Fibroblast of peridontal ligament (primary cell): ENCODE measurements around the gene RNU2-63P.
"Not testable (repeated sequence)": the region's sequence is repeated elsewhere in the genome, so short reads cannot be mapped to it uniquely, and the experiment has no call there.

Experiments
- DNase-seq: peaks from one replicate; pipeline ENCODE4 v3.0.0-alpha.2; 2010; ENCODE audit errors: extremely low read depth

Gene RNU2-63P

DNA sequence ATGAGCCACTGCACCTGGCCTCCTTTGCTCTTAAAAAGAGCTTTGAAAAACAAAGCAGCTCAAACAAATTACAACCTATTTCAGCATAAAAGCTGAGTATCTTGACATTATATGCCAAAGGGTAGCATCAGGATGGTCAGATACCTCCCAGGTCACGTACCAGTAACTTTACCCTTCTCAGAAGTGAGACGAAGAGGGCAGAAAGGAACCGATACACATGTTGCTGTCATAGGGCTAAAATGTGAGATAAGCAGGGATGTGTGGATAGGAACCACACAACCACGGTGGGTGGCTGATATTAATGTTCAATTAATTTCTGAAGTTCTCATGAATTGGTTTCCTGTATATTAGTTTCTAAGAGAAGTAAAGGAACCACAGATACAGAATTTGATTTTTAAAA, 12.6 kb upstream of the RNU2-63P start:
- no peak for DNase-seq

- DNase-seq: no peak
Measured at GRCh38 chr2:88027697-88028389, 11.5 kb upstream of the RNU2-63P start.

DNA sequence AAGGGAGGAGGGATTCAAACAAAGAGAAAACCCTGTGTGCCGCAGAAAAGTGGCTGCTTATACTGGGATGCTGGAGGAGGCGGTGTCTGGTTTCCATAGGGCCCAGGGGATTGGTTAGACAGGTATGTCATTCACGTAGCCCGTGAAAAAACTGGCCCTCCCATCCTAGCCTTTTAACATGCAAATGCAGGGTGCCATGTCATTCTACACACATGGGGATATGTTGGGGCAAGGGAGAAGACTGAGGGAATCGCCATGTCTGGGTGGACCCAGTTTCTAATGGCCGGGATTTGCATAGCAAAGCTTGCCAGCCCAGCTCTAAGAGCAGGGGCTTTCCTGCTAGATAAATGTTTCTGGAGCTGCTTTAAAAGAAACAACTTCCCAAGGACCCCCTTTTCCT, 8.2 kb upstream of the RNU2-63P start:
- DNase-seq: no peak

DNA sequence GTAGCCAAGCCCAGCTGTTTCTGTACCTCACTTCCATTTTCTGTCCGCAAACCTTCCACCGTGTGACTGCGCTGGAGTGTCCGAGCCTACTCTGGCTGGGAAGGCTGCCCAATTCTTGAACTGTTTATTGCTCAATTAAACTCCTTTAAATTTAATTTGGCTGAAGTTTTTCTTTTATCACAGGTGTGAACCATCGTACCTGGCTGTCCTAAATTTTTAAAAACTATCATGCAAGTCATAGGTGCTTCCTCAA, 6.2 kb upstream of the RNU2-63P start:
- no peak for DNase-seq

DNA sequence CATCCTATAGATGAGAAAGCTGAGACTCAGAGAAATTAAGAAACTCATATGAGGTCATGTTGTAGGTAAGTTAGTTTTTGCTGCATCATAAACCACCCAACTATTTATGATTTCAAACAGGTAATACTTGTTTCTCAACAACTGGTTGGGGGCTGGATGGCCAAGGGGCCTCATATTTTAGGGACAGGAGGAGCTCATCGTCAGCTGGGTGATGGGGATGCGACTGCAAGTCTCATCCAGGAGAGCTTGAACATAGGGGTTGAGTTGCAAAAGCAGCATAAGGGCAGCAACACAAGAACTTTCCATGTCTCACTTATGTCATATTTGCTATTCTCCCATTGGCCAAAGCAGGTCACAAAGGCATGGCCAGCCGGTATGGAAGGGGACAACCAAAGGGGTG, 3.6 kb upstream of the RNU2-63P start:
- no peak for DNase-seq

- no peak for DNase-seq
Measured at GRCh38 chr2:88018909-88019308, 2.6 kb upstream of the RNU2-63P start.

DNA sequence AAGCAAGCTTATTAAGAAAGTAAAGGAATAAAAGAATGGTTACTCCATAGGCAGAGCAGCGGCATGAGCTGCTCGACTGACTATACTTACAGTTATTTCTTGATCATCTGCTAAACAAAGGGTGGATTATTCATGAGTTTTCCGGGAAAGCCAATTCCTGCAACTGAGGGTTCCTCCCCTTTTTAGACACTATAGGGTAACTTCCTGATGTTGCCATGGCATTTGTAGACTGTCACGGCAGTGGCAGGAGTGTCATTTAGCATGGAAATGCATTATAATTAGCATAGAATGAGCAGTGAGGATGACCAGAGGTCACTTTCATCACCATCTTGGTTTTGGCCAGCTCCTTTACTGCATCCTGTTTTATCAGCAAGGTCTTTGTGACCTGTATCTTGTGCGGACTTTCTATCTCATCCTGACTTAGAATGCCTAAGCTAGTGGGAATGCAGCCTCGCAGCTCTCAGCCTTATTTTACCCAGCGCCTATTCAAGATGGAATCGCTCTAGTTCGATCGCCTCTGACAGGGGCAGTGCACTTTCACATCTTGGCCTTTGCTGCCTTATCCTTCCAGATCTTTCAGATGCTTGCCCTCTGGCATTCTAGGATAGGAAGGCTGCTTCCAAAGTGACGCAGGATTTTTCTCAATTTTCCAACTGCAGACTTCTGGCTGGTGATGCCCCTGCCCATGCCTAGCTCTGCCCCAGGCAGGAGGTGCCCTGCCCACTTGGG, 1.9 kb upstream of the RNU2-63P start:
- DNase-seq: not testable (repeated sequence)

GRCh38 chr2:88017780-88018038, 1.4 kb upstream of the RNU2-63P start:
- DNase-seq: not testable (repeated sequence)

DNA sequence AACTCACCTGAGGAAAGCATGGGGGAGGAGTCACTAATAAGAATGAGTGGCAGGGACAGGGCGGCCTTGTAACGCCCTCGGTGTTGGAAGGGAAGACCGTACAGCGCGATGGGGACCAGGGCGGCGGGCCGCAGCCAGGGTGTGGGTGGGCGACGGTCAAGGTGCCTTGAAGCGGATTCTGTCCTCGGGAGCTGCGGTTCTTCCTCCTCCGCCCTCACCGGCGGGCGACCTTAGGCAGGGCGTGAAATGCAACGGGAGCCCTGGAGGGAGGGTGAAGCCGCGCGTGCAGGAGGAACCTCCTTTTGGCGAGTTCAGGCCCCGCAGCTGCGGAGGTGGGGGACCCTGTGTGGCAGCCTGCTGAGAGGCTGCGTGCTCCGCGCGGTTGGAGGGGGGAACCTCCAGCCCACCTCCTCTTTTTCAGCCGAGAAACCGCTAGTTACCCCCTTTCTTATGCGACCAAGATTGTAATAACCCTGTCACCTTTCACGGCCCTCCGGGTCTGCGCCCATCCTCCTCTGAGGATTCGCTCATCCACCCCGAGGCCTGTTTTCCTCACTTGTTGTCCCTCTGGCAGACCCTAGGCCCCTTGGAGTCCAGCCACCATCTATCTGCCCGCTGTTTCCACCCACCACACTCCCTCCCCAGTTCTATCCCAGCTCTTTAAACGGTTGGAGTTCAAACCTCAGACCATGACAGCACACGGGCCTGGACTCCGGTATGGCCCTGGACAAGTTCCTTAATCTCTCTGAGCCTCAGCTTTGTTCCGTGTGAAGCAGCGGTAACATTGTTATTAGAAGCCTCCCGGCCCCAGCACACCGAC, 823 bp upstream of the RNU2-63P start:
- no peak for DNase-seq

- no peak for DNase-seq
Measured at GRCh38 chr2:88011011-88011410, 5.3 kb downstream of the RNU2-63P start.

- no peak for DNase-seq
Measured at GRCh38 chr2:88010136-88010535, 6.2 kb downstream of the RNU2-63P start.

GRCh38 chr2:88006912-88007439, 9.4 kb downstream of the RNU2-63P start:
- no peak for DNase-seq

GRCh38 chr2:88005776-88006175, 10.6 kb downstream of the RNU2-63P start:
- DNase-seq: no peak

GRCh38 chr2:88003074-88003755, 13.1 kb downstream of the RNU2-63P start:
- peak; percentile 15 for DNase-seq

DNA sequence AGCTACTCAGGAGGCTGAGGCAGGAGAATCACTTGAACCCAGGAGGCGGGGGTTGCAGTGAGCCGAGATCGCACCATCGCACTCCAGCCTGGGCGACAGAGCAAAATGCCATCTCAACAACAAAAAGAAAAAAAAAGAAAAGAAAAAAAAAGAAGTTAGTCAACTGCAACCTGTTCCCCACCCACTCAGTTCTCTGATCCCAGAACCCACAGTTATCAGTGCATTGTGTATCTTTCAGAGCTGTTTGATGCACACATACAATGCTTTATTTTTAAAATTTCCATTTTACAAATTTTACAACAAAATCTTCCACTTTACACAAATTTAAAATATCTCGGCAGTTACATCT, 14.0 kb downstream of the RNU2-63P start:
- no peak for DNase-seq

GRCh38 chr2:88000474-88000873, 15.9 kb downstream of the RNU2-63P start:
- not testable (repeated sequence) for DNase-seq

GRCh38 chr2:87996570-87996969, 19.8 kb downstream of the RNU2-63P start:
- no peak for DNase-seq

GRCh38 chr2:87995756-87996155, 20.6 kb downstream of the RNU2-63P start:
- DNase-seq: no peak

DNA sequence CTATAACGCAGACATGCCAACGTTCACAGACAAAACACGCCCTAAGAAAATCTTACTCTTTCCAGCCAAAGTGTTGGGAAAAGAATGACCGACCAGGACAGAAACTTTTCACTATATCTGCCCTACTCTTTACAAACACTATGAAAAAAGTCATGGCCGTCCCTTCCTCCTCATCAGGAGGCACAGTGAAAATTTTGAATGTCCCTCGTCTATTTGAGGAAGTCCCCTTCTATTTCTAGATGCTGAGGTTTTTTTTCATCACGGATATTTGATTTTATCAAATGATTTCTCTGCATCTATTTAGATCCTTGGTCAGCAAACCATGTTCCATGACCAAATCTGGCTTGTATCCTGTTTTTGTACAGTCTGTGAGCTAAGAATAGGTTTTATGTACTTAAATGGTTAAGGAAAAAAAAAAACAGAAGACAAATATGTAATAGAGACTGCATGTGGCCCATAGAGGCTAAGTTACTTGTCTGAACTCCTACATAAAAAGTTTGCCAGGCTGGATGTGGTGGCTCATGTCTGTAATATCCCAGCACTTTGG, 22.0 kb downstream of the RNU2-63P start:
- not testable (repeated sequence) for DNase-seq

GRCh38 chr2:87992569-87992968, 23.8 kb downstream of the RNU2-63P start:
- DNase-seq: not testable (repeated sequence)

DNA sequence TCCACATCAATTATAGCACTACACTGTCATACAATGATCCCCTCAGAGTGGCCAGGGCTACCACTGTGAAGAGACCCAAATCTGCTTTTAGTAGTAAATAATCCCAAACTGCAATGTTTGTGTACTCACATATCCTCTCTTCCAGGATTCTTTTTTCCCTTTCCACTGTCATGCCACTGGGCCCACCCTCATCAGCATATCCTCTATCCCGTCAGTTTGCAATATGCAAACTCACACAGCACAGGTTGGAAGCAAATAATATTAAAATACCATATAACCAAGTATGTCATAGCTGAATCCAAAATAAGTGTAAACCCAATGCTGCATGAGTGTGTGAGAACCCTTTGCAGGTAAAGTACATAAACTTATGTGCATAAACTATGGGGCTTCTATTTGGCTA, 28.9 kb downstream of the RNU2-63P start:
- not testable (repeated sequence) for DNase-seq

- not testable (repeated sequence) for DNase-seq
Measured at GRCh38 chr2:87985902-87986301, 30.4 kb downstream of the RNU2-63P start.
